ENCODE measurements around the gene RTN4RL1.

GRCh38 chr17:1939981-1940809 is 84.9 kb downstream of the RTN4RL1 start:
- no peak for TF ChIP-seq EZH2phosphoT487 (conservative IDR thresholded peaks at IDR 0.05; ENCODE audit: low read length)
- TF ChIP-seq, protein P1, sequence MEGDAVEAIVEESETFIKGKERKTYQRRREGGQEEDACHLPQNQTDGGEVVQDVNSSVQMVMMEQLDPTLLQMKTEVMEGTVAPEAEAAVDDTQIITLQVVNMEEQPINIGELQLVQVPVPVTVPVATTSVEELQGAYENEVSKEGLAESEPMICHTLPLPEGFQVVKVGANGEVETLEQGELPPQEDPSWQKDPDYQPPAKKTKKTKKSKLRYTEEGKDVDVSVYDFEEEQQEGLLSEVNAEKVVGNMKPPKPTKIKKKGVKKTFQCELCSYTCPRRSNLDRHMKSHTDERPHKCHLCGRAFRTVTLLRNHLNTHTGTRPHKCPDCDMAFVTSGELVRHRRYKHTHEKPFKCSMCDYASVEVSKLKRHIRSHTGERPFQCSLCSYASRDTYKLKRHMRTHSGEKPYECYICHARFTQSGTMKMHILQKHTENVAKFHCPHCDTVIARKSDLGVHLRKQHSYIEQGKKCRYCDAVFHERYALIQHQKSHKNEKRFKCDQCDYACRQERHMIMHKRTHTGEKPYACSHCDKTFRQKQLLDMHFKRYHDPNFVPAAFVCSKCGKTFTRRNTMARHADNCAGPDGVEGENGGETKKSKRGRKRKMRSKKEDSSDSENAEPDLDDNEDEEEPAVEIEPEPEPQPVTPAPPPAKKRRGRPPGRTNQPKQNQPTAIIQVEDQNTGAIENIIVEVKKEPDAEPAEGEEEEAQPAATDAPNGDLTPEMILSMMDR (IDR thresholded peaks at IDR 0.05; ENCODE audit: insufficient read depth, low read length, poor library complexity, severe bottlenecking): no peak

Data from SU-DHL-6 (cell line).